CD4-positive, alpha-beta T cell treated with Interleukin-17A for 4 hours (primary cell): ENCODE data around the gene SLC38A11.
"Not testable (repeated sequence)": the region's sequence is repeated elsewhere in the genome, so short reads cannot be mapped to it uniquely, and the experiment has no call there.

ENCODE experiments used
- DNase-seq: peaks from one replicate; pipeline ENCODE4 v3.0.0-alpha.2; 2020; ENCODE audit warnings: mixed read lengths

The SLC38A11 gene

GRCh38 chr2:164875334-164876205, 79.8 kb downstream of the SLC38A11 start:
- DNase-seq: no peak

GRCh38 chr2:164873210-164873908, 82.0 kb downstream of the SLC38A11 start:
- no peak for DNase-seq

- no peak for DNase-seq
Measured at GRCh38 chr2:164871404-164871803, 83.9 kb downstream of the SLC38A11 start.

DNA sequence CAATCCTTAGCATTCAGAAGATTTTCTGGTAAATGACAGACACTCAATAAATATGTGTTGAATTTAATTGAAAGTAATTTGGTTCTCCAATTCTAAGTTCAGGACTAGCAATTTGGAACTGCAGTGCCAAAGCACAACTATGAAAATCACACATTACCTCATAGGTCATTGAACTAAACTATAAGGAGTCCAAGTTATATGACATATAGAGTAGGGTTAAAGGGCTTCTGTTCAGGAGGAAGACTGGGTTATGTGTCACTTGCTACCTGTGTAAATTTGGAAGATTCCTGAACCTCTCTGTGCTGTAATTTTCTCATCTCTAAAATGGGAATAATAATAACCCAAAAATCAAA, 85.9 kb downstream of the SLC38A11 start:
- DNase-seq: no peak

DNA sequence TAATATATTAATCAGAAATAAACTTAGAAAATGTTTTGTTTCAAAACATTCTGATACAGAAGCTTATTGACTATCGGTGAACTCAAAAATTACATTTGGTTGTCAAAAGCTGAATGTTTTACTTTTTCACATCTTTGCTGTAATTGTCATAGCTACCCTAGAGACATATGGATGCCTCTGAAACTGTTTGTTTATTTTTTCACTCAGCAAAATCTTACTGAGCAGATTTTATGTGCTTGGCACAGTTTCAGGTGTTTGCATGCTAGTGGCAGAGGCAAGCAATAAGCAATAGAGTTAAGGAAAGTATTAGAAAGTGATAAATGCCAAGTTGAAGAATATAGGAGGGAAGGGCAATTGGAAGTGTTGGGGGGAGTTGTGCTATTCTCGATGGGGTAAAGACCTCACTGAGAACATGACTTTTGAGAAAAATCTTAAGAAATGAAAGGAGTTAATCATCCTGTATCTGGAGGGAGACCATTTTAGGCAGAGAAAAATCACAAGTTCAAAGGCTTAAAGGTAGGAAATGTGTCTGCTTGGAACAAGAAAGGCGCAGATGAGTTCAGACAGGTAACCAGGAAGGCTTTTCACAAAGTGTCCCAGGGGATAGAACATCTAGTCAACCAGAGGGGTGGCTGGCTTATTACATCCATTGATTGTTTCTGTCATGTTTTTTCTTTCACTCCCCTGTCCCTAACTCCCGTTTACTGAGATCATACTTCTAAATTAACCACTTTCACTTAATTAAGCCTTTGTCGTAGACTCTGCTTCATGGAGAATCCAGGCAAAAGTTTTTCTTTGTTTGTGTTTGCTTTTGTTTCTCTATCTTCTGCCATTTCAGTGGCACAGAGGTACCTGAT, 86.5 kb downstream of the SLC38A11 start:
- no peak for DNase-seq

- no peak for DNase-seq
Measured at GRCh38 chr2:164867779-164868397, 87.4 kb downstream of the SLC38A11 start.

DNA sequence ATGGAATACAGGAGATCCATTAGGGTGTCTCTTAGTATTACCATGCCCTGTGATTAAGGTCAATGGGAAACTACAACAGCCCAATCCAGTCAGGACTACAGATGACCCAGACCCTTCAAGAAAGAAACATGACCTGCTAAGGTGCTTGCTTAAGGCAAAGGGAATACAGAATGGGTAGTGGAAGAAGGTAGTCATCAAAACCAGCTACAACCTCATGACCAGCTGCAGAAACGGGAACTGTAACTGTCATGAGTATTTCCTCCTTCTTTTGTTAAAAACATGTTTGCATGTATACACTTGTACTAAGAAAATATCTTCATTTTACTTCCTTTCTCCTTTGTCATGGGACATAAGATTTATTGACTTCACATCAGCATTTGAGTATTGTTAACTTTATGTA, 88.9 kb downstream of the SLC38A11 start:
- not testable (repeated sequence) for DNase-seq

DNA sequence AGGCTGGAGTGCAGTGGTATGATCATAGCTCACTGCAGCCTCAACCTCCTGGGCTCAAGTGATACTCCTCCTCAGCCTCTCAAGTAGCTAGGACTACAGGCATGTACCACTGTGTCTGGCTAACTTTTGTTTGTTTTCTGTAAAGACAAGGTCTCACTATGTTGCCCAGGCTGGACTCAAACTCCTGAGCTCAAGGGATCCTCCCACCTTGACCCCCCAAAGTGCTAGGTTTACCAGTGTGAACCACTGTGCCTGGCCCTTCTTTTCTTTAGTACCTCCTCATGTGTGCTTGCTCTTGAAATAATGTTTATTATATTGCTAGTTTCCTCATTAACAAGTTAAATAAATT, 94.7 kb downstream of the SLC38A11 start:
- no peak for DNase-seq

DNA sequence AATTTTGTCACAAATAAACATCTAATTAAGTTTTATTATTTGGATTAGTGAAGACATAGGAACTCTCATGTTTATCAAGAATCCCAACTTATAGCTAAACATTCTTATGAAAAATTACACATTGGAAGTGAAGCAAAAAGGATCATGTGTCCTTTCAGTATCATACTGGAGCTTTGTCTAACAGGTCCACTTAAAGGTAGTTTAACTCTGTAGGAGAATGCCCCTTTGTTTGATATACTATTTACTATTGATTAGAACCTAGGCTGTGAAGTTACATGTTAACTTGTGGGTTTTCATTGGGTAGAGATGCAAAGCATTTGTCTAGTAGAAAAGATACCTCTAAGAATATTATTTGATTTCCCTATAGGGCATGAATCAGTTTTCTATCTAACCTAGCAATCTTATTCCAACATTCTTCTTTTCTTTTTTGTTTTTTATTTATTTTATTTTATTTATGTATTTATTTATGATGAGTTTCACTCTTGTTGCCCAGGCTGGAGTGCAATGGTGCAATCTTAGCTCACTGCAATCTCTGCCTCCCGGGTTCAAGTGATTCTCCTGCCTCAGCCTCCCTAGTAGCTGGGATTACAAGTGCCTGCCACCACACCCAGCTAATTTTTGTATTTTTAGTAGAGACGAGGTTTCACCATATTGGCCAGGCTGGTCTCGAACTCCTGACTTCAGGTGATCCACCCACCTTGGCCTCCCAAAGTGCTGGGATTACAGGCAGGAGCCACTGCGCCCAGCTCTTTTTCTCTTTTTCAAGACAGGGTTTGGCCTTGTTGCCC, 95.2 kb downstream of the SLC38A11 start:
- DNase-seq: not testable (repeated sequence)

DNA sequence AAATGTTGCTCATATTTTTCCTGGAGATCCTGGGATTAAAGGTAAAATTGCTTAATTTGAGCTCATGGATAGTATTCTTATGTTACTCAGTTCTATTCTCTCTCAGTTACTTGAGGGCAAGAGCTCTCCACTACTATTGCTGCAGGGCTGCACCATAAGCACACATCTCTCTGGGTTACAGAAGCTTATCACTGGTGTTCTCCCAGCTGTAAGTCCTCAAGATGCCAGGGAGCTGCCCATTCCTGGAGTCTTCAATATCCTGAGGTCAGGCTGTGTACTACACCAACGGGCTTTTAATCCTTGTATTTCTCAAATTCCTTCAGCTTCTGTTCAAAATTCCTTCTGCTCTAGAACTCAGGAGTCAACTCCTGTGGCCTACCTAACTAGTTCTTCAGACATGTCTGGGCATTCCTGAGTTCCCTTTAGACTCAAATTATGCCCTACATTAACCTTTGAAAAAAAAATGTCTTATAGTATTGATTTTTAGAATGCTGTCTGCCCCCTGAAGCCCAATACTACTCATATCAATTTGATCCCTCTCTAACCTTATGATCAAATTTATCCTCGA, 96.0 kb downstream of the SLC38A11 start:
- no peak for DNase-seq

DNA sequence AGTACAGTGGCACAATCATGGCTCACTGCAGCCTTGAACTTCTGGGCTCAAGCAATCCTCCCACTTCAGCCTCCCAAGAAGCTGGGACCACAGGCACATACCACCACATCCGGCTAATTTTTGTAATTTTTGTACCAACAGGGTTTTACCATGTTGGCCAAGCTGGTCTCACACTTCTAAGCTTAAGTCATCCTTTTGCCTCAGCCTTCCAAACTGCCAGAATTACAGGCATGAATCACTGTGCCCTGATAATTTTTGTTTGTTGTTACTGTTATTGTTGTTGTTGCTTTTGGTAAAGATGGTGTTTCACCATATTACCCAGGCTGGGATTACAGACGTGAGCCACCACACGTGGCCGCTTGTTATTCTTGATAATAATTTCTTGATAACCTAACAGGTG, 103.2 kb downstream of the SLC38A11 start:
- no peak for DNase-seq

- DNase-seq: no peak
Measured at GRCh38 chr2:164850235-164850634, 105.1 kb downstream of the SLC38A11 start.

DNA sequence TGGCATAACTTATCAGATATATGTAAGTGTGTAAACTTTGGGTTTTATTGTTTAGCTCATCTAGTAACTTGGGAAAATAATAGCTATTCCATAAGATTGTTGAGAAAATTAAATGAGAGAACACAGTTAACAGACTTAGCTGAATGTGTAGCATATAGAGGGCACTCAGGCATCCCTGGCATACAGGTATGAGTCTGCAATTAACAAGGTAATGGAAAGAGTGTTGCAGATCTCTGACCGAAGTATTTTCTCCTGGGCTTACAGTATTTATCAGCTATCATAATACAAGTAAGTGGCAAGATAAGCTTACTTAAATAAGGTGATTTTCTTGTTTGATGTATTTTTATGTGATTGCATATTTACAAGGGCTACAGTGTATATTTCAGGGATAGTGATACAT, 105.8 kb downstream of the SLC38A11 start:
- DNase-seq: no peak

DNA sequence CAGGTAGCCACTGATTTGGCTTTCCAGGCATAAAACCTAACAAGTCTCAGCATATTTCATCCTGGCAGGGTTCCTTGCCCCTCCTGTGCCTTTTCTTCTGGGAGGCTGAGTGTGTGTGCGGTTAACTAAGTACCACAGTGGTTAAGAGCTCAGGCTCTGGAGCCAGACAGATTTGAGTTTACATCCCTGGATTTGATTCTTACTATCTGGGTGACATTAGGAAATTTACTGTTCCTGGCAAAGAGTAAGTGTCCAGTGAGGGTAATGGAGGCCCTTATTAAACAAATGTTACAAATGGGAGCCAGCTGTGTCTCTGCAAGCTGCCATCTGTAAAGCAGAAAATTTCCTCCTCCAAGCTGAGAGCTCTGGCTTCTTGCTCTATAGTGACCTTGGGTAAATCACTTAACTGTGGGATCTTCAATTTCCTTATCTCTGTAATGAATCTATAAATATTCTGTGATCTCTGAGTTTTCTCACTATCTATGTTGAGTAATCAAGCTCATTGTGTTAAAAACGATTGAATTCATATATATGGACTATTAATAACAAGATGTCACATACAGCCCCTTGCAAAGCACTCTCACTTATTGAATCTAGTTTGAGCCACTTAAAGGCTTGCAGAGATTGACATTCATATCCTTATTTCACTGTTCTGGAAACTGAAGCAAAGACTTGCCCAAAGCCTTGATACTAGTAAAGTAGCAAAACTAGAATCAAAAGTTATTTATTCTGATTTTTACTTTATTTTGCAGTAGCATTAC, 107.2 kb downstream of the SLC38A11 start:
- no peak for DNase-seq

- DNase-seq: no peak
Measured at GRCh38 chr2:164847291-164847690, 108.0 kb downstream of the SLC38A11 start.

- DNase-seq: no peak
Measured at GRCh38 chr2:164846276-164846675, 109.0 kb downstream of the SLC38A11 start.
